NCI-H748 (cell line): ENCODE data around the gene RBFOX1.

Experiments
- DNase-seq: peaks from one replicate; lab custom pipeline; 2025; ENCODE audit not compliant: unreplicated experiment; lab: John Stamatoyannopoulos, UW

RBFOX1 gene

DNA sequence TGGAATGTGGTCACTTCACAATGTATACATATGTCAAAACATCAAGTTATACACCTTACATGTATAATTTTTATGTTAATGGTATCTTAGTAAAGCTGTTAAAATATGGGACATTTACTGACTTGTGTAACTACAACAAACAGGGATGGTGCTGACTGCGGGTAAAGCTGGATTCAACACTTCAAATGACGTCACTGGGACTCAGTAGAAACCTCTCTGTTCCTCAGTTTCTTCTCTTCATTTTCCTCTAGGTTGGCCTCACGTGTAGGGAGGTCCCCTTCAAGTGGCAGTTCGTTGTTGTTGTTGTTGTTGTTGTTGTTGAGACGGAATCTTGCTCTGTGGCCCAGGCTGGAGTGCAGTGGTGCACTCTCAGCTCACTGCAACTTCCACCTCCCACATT, 182.9 kb downstream of the RBFOX1 start:
- DNase-seq, result no peak

DNA sequence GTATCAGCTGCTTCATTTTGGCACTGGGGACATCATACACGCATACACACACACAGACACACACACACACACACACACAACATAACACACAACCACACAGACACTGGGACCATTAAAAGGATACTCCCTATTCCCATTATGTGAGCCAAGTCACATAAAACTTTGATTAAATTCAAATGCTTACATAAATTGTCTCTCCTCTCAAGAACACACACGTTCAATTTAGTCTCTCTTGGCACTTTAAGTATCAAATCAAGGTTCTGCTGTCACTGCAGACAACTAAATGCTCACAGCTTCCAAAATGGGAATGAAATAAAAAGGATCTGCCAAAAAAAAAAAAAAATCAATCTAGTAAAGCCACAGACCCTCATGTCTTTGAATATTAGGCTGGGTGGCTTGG, 184.9 kb downstream of the RBFOX1 start:
- no peak for DNase-seq

DNA sequence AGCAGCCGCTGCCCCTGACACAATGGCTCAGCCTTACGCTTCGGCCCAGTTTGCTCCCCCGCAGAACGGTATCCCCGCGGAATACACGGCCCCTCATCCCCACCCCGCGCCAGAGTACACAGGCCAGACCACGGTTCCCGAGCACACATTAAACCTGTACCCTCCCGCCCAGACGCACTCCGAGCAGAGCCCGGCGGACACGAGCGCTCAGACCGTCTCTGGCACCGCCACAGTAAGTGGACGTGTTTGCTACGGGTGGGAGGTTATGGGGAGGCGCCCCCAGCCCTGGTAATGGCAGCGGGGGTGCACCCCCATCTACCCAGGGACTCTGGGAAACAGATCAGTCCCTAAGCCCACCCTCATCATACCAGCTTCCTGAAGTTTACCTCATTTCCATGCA, 185.5 kb downstream of the RBFOX1 start:
- no peak for DNase-seq

DNA sequence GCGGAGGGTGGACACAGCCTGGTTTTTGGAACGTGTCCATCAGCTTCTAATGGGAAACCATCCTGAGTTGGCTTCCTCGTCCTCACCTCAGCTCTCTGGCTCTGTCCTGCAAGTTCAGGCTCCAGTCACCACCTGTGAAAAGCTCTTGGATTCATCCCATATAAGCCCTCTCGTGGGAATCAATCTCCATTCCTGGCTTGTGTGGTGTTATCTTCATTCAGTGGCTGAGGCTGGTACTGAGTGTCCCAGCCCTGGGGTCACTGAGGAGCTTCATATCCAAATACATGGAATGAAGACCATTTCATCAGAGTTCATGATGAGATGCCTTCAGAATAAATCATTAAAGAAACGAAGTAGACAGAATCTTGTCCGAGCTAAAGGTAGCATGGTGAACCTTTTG, 189.2 kb downstream of the RBFOX1 start:
- DNase-seq, result no peak

DNA sequence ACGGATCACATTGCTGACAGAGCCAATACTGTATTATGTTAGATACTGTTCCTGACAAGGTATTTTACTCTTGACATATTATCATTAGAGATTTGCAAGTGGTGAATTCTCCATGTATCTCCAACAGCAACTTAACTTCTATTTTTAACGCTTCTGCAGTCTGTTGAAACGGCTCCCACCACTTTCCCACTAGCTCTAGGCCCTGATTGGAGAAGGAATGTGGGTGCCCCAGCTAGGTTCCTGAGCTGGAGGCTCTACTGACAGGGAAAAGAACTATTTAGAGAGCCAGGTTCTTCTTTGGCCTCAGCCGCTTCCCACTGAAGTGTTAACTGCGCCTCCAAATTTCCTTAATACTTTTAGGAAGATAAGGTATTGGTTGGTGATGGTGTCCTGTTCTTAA, 191.8 kb downstream of the RBFOX1 start:
- DNase-seq, result no peak

DNA sequence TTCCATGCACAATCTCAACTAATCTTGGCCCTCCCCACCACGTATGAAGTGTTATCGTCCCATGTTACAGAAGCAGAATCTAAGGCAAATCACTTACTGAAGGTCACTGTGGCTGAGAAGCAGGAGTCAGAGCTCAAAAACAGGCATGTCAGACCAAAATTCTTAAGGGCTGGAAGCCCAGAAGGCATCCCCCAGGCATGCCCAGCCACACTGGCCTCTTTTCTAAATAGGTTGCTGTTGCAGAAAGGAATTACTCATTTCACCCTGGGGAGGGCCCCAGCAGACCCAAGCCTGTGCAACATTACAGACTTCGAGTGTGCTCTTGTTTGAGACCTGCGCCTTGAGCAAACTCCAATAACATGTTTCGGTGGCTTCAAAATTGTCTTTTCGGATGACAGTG, 194.1 kb downstream of the RBFOX1 start:
- DNase-seq, result no peak

DNA sequence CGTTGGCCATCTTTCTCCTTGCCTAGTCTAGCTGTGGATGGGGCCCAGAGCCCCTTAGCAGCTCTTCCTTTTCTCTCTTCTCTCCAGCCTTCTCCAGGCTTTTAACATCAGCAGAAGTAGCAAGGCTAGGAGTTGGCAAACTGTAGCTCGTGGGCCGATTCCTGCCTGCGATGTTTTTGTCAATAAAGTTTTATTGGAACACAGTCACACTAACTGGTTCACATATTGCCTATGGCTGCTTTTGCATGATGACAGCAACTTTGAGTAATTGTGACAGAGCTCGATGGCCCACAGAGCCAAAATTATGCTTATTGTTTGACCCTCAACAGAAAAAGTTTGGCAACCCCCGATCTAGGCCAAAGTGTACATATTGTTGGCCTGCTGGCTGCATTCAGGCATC, 199.9 kb downstream of the RBFOX1 start:
- no peak for DNase-seq

DNA sequence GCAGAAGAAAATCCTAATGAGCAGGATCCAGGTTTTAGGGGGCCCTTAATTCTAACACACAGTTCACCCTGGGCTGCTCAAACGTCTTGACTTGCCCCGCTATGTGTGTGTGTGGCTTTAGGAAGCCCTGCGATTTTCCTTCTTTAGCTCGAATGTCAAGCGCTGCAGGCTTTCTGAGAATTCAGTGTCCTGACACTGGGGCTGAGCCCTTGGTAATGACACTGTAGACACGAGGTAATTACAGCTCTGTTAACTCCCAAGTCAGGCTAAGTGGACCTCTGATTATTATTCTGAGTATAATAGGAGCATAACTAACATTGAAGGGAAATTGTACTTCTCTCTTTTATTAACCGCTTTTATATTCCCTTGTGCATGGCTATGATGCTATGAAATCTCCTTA, 202.1 kb downstream of the RBFOX1 start:
- DNase-seq, result no peak

DNA sequence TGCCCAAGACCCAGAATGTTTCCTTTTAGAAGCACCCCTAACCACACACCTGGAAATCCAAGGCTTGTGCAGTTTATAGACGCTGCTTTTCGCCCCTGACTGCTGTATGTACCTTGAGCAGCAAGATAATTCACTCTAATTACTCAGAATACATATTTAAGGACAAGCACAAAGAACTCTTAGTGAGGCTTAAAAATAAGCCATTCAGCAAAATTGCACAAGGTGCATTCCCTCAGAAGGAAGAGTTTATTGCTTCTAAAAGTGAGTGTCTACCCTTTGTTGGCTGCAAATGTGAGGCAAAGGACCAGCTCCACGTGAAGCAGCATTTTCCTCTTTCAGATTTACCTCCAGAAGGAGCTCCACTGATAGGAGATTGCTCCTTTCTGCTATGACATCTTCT, 208.4 kb downstream of the RBFOX1 start:
- no peak for DNase-seq

DNA sequence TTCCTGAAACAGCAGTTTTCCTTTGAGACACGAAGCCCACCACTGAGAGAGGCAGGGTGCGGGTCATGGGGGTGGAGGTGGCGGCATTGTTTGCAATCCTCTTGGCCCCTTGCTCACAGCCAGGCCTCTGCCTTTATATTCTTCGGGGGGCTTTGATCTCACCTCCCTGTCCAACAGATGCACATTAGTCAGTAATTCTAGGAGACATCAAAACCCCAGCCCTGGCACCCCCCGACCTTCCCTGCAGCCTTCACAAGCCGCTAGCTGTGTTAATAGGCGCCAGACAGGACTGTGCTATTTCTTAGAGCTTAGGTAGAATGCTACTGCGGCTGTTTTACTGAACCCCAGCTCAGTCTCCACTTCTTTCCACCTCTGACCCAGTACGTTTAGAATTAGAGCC, 212.6 kb downstream of the RBFOX1 start:
- DNase-seq, result no peak

DNA sequence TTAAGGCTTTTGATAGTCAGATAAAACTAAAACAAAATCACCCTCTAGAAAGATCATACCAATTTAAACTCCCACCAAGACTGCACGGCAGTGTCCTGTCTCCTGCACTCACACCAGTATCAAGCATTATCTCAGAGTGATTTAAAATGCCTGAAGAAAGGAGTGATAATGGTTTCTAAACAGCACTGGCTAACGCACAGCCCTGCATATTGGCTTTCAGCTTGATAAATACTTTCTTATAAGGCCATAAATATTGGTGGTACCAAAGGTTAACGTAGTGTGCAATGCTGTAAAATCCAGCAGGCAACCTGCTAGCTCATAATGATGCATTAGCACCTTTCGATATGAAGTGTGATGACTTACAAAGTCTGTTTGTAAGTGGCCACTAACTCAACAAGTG, 214.3 kb downstream of the RBFOX1 start:
- peak; percentile 15 for DNase-seq

DNA sequence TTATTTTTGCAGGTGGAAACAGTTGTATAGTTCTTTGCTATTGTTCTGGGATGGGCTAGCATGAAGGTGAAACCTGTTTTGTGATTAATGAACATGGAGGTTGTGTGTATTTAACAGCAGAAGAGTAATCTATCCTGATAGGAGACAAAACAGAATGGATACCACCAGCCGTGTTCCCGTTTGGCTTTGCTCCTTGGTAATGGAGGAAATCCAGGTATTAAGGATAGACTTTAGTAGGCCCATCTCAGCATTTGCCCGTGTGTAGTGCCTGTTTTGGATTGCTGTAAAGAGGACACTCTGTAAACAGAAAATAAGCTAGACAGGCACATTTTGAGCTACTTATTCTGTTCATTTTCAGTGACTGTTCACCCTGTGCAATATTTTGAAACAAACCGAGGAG, 215.1 kb downstream of the RBFOX1 start:
- DNase-seq, result peak; percentile 35

DNA sequence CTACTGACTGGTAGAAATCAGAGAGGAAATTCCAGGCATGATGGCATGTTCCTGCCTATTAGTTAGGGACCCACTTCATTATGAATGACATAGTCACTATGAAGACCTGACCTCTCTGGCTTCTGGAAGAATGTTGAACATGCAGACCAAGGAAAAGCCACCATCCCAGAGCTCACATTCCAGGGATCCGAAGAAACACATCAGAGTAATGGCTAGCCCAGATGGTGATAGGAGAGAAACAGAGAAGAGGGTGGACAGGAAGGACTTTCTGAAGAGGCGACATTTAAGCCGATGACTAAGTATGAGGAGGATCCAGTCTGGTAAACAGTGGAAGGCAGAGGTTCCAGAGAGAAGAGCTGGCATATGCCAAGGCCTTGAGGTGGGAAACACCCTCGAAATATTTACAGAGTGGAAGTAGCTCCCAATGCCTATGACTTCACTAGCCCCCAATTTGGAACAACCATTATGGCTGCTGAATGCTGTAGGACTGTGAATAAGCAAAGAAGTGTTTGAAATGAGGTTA, 216.2 kb downstream of the RBFOX1 start:
- DNase-seq, result no peak

DNA sequence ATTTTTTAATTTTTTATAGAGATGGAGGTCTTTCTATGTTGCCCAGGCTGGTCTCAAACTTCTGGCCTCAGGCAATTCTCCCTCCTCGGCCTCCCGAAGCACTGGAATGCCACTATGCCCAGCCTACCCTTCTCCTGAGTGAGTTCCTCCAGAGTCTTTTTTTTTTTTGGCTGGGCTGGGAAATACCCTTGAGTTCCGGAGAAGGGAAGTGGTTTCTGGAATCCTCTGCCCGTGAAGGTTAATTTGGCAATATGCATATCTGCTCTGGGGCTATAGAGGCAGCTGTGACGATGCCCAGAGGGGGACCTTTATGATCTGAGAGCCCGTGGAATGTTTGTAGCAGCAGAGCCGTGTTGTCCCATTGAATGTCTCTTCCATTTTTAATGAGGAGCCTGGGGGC, 217.5 kb downstream of the RBFOX1 start:
- DNase-seq, result no peak

DNA sequence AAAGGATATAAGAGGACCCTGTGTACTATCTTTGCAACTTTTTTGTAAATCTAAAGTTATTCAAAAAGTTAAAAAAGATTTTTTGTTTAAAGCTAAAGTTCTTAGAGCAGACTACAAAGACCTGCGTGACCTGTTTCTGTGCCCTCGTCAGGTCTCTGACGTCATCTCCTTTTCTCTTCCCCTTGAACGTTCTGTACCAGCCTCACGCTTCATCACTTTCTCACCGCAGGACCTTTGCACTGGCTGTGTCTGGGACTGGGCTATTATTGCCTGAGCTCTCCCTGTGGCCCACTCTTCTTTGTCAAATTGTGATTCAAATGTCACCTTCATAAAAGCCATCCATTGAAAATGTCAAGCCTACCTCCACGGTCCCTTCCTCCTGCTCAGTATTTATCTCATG, 222.8 kb downstream of the RBFOX1 start:
- no peak for DNase-seq

DNA sequence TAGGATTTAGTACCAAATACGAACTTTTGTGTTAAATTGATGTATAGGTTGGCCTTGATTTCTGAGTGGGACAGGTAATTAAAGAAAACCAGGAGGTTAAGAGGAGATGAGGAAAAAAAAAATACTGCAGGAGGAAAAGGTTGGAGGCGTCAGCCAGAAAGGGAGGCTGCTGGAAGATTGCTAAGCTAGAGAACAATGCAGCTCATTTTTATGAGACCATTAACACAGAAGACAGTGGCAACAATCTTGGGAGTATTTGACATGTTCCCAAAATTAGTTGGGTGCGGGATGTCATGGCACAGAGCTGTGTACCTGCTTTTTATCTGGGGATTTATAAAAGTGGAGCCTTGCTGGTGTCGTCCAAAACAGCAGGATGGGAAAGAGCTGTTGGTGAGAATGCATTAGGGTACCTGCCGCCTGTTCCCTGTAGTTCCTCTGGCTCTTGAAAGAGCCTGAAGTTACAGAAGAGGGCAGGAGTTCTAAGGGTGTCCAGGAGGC, 229.3 kb downstream of the RBFOX1 start:
- no peak for DNase-seq

DNA sequence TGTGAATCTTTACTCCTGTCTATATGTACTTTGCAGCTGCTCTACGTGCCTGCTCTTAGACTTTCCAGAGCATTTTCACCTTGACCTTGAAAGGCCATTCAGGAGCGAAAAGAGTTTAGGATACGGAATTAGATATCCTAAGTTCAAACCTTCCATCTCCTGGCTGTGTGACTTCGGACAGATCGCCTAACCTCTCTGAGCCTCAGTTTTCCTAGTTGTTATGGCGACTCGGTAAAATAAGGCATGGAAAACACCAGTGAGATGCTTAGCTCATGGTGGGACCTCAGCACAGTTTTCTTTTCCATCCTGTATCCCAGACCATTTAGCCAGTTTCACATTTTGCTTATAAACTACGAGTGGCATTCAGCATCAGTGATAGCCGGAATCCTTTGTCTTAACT, 233.7 kb downstream of the RBFOX1 start:
- DNase-seq, result no peak

DNA sequence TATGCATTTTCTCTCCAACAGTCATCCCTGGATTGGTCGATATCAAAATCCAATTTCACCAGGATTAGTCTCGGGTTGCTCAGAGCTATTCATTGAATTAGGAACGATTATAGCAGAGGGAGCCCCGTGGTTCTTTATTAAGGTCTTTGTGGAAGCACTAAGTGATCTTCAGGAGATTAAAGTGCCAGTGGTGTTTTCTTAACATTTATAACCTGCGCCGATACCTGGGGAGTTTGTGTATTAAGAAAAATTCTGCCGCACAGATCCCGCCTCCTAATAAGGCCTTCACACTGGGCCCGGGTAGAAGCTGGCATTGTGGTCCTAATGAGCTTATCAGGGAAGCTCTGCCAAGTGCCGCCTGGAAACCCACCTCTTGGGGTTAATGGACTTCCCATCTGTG, 238.7 kb downstream of the RBFOX1 start:
- no peak for DNase-seq

DNA sequence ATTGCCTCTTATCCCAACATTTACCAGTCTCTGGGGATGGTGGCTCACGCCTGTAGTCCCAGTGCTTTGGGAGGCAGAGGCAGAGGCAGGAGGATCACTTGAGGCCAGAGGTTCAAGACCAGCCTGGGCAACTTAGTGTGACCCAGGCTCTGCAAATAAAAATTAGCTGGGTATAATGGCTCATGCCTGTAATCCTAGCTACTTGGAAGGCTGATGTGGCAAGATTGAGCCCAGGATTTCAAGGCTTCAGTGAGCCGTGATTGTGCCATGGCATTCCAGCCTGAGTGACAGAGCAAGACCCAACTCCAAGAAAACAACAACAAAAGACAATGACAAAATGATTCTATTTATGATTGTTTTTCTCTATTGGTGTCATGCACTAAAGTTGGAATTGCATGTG, 244.9 kb downstream of the RBFOX1 start:
- DNase-seq, result no peak

DNA sequence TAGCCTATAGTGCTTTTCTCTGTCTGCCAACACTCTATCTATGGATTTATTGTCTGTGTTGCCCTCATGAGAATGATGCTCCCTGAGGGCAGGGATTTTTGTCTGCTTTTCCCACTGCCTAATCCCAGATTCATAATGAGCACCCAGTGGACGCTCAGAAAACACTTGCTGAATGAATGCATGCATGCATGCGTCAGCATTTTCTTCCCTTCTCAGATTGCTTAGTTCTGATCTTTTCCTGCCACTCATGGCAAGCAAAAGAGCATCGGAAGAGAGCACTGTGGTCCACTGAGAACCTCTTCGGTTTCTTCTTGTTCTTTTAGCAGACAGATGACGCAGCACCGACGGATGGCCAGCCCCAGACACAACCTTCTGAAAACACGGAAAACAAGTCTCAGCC, 246.8 kb downstream of the RBFOX1 start:
- DNase-seq, result no peak

DNA sequence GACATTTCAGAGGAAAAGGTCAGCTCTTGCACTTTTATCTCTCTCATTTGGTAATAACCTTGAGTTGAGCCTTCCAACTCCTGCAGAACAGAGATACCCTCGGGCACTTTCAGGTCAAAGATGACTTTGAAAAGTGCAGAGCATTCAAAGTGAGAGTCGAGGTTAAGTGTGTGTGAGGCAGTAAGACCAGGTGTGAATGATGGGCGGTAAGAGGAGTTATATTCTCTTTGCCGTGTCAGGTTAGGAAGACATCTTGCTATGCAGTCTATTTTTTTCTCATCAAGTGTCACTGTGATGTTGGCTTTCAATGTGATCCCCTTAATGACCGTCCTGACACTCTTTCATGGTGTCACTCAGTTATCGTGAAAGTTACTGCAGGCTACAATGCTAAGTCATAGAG, 248.5 kb downstream of the RBFOX1 start:
- DNase-seq, result no peak

DNA sequence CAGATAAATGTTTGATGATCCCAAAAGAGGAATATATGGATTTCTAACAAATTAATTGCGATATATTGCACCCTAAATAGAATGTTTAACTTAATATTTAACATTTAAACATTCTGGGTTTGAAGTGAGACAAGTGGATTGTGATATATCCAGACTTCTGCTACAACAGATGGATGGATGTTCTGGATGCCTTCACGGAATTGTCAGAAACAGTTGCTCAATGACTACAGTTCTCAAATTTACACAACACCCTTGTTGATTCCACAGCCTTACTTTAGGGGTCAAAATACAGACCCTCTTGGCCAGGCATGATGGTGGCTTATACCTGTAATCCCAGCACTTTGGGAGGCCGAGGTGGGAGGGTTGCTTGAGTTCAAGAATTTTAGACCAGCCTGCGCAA, 250.8 kb downstream of the RBFOX1 start:
- no peak for DNase-seq

DNA sequence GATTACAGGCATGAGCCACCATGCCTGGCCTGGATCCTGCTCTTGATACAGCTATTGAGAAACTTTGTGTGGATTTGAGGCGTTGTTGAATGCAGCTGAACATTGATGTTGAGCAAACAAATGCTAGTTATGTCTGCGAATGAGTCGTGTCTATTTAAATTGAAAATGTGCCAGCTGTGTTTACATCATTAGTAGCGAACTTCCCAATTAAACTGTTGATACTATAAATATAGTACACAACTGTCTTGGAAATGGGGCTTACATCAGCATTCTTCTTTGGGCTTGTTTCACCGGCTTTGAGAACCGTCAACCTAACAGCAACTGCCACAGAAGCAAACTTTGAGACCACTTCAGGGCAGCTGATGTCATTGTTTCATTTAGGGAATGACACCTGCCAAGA, 251.9 kb downstream of the RBFOX1 start:
- peak; percentile 84 for DNase-seq

DNA sequence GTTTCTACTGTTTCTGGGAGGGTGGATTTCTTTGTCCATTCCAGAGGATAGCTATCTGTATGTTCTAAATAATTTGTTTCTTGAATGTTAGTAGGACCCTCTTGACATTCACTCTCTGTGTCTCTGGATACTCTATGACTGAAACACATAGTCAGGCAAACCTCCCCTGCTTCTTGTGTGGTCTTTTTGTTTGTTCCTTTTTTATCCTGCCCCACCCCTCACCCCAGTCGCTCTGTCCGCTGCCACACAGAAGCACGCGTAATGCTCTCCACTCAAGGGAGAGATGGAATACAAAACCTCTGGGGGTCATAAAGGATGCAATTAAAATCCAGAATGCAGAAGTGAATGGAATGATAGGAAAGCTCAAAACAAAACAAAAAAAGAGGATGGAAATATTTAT, 253.1 kb downstream of the RBFOX1 start:
- DNase-seq, result peak; percentile 44
